Measurements from ENCODE around the gene CIART.

Gene CIART

GRCh38 chr1:150320667-150320978 lies 38.3 kb downstream of the CIART start:
- no peak for TF ChIP-seq CTCF (IDR thresholded peaks at IDR 0.05; ENCODE audit: low read depth, low read length)
- H3K4me3 ChIP-seq (ENCODE audit: low read depth, low read length), result peak overlapping the region; percentile 94

GRCh38 chr1:150321826-150322166 lies 39.4 kb downstream of the CIART start:
- peak overlapping the region; percentile 94 for H3K4me3 ChIP-seq (ENCODE audit: low read depth, low read length)
- no peak for TF ChIP-seq CTCF (IDR thresholded peaks at IDR 0.05; ENCODE audit: low read depth, low read length)

GRCh38 chr1:150322310-150322709 lies 40.0 kb downstream of the CIART start:
- H3K4me3 ChIP-seq (ENCODE audit: low read depth, low read length), result peak overlapping the region; percentile 94
- TF ChIP-seq CTCF (IDR thresholded peaks at IDR 0.05; ENCODE audit: low read depth, low read length), result no peak

GRCh38 chr1:150332651-150333290 lies 50.4 kb downstream of the CIART start:
- TF ChIP-seq CTCF (IDR thresholded peaks at IDR 0.05; ENCODE audit: low read depth, low read length), result no peak
- H3K4me3 ChIP-seq (ENCODE audit: low read depth, low read length), result no peak overlapping the region
